Right lobe of liver (tissue), 6 donors: ENCODE results near the gene ERGIC1. TPM values are rescaled to one million over a fixed set of nuclear protein-coding genes. Genes with fewer than 3 reads are reported as not detected.

Experiments used
- ATAC-seq, 4 donors: fragments of 200-7000 bp; cut with Tn5 transposase; one replicate each; pipeline ENCODE4 v1.9.1; 2020; ENCODE audit warnings: mild to moderate bottlenecking in 4 of 4, moderate library complexity in 4 of 4
- DNase-seq, 3 donors: peaks; one replicate each; pipeline ENCODE4 v3.0.0-alpha.2; 2020
- H3K27ac ChIP-seq, 3 donors: fragments of 200-600 bp; one replicate each; pipeline ENCODE4 v1.8.0; 2022
- H3K27me3 ChIP-seq, 2 donors: fragments of 200-600 bp; one replicate each; pipeline ENCODE4 v1.8.0; 2022
- H3K36me3 ChIP-seq, 4 donors: fragments of 200-600 bp; sonication (generic) in 1 of 4; one replicate each; pipeline versions ENCODE4 v1.5.1 to v1.8.0; 2017 to 2022; ENCODE audit warnings: control low read depth in 1 of 4
- H3K4me1 ChIP-seq, 4 donors: fragments of 200-600 bp; sonication (generic) in 1 of 4; one replicate each; pipeline versions ENCODE4 v1.5.1 to v1.8.0; 2017 to 2022; ENCODE audit warnings: control low read depth in 1 of 4
- H3K4me3 ChIP-seq, 3 donors: fragments of 200-600 bp; one replicate each; pipeline ENCODE4 v1.8.0; 2022
- H3K9me3 ChIP-seq, 4 donors: fragments of 200-600 bp; sonication (generic) in 1 of 4; one replicate each; pipeline versions ENCODE4 v1.5.1 to v1.8.0; 2017 to 2022; ENCODE audit warnings: control low read depth in 1 of 4
- POLR2A ChIP-seq: fragments of 450-650 bp; IDR thresholded peaks from one replicate; pipeline ENCODE4 v1.6.1; 2017; ENCODE audit warnings: antibody characterized with exemption, mild to moderate bottlenecking
- WGBS: methylation state at CpG from one replicate; pipeline ENCODE4 v1.1.6; 2018; ENCODE audit warnings: low coverage, low lambda C conversion rate; ENCODE audit not compliant: insufficient coverage; ENCODE audit errors: missing lambda C conversion rate; 5-methylcytosine and 5-hydroxymethylcytosine counted together
- intact Hi-C, 2 donors: fragments of 100-400 bp; cut with DNase I; formaldehyde crosslinking; loops; one replicate each; pipeline versions ENCODE4 v1.11.2 to v1.14.1; 2022
- total RNA-seq, 6 experiments: library from RNA; depleted of rRNA in 2 of 6; stranded (reverse); fragments of >200 nt in 2 of 6; fragmentation: NEBNext Ultra II Directional in 3 of 6; extraction: Animal tissue kit (Norgen Biotek cat#: 25700) in 3 of 6; gene quantifications; one replicate each; pipeline versions ENCODE4 v1.1.0 to v1.2.4, GENCODE V29; 2016 to 2023
- TF ChIP-seq, protein P1 (sequence below), 4 donors: fragments of 200-600 bp in 3 of 4; fragments of 450-650 bp in 1 of 4; IDR thresholded peaks; one replicate each; pipeline versions ENCODE4 v1.5.1 to v1.8.0; 2016 to 2022; ENCODE audit warnings: antibody characterized with exemption in 4 of 4, mild to moderate bottlenecking in 2 of 4
- donor health status: DM: no; HTN: yes; CAD: no.
- donor health status: DM: no; HTN: no; CAD: no.
- donor health status: DM: no; HTN: no; CAD: no.
- donor health status: DM: no; HTN: yes; CAD: no.
- donor health status: DM: no; HTN: yes; CAD: no.

The ERGIC1 gene
- total RNA-seq, 6 experiments from 2014 or later, result 103 to 264 (median 154) TPM

DNA sequence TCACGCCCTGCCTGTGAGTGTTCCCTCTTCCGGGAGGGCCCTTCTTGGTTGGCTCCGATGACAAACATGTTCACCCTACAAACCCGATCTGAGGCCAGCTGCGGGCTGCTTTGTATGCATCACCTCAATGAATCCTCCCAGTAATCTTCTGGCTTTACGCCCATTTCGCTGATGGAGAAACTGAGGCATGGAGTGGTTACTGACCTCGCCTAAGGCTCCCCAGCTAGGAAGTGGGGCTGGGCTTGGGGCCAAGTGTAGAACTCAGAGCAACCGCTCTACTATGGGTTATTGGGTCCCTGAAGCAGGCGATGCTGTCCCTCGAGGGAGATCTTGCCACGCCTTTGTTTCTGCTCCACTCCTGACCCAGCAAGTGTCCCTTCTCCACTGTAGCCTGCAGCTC, 86.9 kb downstream of the ERGIC1 start:
- intact Hi-C loops, result no loop called here
- DNase-seq (no peak), ATAC-seq (no peak)
- H3K27me3 ChIP-seq, result no peaks in the 10 kb centered on the region
- no peak overlapping the region for H3K4me3 ChIP-seq
- no peaks in the 10 kb centered on the region for H3K4me1 ChIP-seq
- H3K36me3 ChIP-seq, result peaks cover 0 to 12% (median 10%) of the 10 kb centered on the region in 4 donors
- no peaks in the 10 kb centered on the region for H3K9me3 ChIP-seq
- H3K27ac ChIP-seq, result no peak overlapping the region
- WGBS, result 100% methylated on average over 4 of the region's 12 CpGs
- TF ChIP-seq, protein P1, sequence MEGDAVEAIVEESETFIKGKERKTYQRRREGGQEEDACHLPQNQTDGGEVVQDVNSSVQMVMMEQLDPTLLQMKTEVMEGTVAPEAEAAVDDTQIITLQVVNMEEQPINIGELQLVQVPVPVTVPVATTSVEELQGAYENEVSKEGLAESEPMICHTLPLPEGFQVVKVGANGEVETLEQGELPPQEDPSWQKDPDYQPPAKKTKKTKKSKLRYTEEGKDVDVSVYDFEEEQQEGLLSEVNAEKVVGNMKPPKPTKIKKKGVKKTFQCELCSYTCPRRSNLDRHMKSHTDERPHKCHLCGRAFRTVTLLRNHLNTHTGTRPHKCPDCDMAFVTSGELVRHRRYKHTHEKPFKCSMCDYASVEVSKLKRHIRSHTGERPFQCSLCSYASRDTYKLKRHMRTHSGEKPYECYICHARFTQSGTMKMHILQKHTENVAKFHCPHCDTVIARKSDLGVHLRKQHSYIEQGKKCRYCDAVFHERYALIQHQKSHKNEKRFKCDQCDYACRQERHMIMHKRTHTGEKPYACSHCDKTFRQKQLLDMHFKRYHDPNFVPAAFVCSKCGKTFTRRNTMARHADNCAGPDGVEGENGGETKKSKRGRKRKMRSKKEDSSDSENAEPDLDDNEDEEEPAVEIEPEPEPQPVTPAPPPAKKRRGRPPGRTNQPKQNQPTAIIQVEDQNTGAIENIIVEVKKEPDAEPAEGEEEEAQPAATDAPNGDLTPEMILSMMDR (IDR thresholded peaks at IDR 0.05), result no peak
- no peak for TF ChIP-seq POLR2A

DNA sequence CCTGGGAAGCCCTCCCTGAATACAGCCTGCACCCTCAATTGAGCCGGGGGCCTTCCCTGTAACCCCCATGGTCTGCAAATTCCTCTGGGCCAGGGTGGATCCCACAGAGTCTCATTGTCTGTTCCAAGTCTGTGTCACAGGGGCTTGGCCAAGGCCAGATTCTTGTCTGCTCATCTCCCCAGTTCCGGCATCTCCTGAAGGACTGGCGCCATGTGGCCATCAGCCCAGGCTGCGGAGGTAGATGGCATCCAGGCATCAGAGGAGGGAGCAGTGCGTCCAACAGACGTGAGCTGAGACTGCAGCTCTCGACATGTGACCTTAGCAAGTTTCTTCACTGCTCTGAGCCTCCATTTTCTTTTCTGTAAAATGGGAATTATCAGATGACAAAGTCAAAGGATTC, 87.9 kb downstream of the ERGIC1 start:
- 88% methylated on average over 5 of the region's 7 CpGs for WGBS
- Histone ChIP-seq H3K27ac (no peak overlapping the region), H3K36me3 (peaks cover 0 to 10% (median 5%) of the 10 kb centered on the region in 4 donors), H3K4me3 (no peak overlapping the region), H3K4me1 (no peaks in the 10 kb centered on the region), H3K27me3 (no peaks in the 10 kb centered on the region), H3K9me3 (no peaks in the 10 kb centered on the region)
- intact Hi-C loops, result no loop called here
- TF ChIP-seq, protein P1 (IDR thresholded peaks at IDR 0.05), result no peak
- no peak for TF ChIP-seq POLR2A
- ATAC-seq (no peak), DNase-seq (no peak)

DNA sequence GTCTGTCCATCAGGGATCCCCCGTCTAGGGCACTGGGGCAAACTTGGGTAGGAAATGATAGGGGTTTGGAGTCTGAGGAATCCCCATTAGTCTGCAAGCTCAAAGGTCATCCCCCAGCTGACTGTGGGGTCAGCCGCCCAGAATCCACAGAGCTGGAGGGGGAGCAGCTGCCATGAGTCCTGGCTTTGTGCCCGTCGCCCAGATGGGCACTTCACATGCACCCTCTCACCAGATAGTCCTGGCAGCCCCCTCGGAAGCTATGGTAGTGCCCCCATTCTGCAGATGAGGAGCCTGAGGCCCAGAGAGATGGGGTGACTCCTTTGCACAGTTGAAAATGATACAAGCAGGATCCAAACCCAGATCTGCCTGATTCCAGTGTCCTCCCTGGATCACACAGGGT, 89.5 kb downstream of the ERGIC1 start:
- ATAC-seq, result no peak
- peaks cover 0 to 8% (median 5%) of the 10 kb centered on the region in 4 donors for H3K36me3 ChIP-seq
- TF ChIP-seq POLR2A, result no peak
- TF ChIP-seq, protein P1 (IDR thresholded peaks at IDR 0.05), result no peak

DNA sequence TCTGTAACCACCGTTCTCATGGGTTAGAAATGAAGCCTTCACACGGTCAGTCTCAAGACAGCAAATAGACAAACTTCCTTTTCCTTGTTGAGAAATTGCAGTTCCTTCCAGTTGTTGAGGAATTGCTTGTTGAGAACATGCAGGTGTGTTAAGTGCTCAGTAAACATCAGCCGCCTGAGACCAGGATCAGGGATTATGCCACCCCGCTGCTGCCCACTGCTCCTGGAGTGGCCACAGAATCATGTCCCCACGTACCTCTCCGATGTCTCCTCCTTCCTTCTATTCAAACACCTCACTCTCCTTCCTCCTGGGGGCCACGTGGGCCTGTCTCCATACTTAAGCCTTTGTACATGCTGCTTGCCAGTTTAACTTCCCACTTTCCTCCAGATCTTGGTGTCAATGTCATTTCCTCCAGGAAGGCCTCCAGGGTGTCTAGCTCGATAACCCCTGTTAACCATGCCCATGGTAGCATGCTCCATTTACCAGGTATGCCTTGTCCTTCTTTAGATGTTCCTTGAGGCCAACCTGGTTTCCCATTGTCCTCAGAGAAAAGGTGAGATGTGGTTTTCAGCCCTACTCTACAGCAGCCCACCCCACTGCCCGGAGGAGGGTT, 91.4 kb downstream of the ERGIC1 start:
- intact Hi-C loops, result no loop called here
- Histone ChIP-seq H3K4me3 (no peak overlapping the region), H3K27ac (no peak overlapping the region), H3K9me3 (no peaks in the 10 kb centered on the region), H3K27me3 (no peaks in the 10 kb centered on the region), H3K36me3 (peaks cover 0 to 6% (median 0%) of the 10 kb centered on the region in 4 donors), H3K4me1 (no peaks in the 10 kb centered on the region)
- no peak for TF ChIP-seq POLR2A
- TF ChIP-seq, protein P1 (IDR thresholded peaks at IDR 0.05), result no peak
- 65% methylated on average over 7 of the region's 9 CpGs for WGBS
- ATAC-seq (no peak), DNase-seq (no peak)

More for the DNA sequence above, 89.5 kb downstream of the ERGIC1 start:
- Histone ChIP-seq H3K4me3 (no peak overlapping the region), H3K27ac (no peak overlapping the region), H3K27me3 (no peaks in the 10 kb centered on the region), H3K4me1 (no peaks in the 10 kb centered on the region), H3K9me3 (no peaks in the 10 kb centered on the region)
- DNase-seq, result no peak
- no CpG with 5 or more reads among the region's 5 CpGs for WGBS
- intact Hi-C loops, result no loop called here
